ENCODE data around the gene KRTAP10-3.

DNA sequence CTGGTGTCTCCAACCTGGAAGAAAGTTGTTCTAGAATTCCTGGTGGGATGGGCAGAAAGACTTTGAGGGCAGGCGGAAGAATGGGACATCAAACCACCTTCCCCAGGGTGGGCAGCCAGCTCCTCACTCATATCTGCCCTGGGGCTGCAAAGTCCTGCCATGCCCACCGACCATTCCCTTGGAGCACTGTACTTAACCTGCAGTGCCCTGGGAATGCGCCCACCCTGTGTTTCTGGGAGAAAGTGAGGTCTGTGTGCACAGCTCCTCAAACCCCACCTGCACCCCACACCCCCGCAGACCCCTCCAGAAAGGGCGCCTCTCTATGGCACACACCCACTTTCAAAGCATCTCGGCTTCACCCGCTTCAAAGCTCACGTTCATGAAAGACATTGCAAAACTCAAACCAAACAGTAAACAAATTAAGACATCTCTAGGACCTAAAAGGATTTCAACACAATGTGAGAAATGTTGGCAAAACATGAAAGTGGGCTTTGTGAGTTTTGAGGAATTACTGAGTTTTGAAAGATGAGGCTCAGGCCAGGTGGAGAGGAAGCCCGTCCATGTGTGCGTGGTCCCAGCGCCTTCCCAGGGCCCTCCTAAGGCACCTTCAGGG is 43.7 kb downstream of the KRTAP10-3 start:
- TF ChIP-seq, protein P1, sequence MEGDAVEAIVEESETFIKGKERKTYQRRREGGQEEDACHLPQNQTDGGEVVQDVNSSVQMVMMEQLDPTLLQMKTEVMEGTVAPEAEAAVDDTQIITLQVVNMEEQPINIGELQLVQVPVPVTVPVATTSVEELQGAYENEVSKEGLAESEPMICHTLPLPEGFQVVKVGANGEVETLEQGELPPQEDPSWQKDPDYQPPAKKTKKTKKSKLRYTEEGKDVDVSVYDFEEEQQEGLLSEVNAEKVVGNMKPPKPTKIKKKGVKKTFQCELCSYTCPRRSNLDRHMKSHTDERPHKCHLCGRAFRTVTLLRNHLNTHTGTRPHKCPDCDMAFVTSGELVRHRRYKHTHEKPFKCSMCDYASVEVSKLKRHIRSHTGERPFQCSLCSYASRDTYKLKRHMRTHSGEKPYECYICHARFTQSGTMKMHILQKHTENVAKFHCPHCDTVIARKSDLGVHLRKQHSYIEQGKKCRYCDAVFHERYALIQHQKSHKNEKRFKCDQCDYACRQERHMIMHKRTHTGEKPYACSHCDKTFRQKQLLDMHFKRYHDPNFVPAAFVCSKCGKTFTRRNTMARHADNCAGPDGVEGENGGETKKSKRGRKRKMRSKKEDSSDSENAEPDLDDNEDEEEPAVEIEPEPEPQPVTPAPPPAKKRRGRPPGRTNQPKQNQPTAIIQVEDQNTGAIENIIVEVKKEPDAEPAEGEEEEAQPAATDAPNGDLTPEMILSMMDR (IDR thresholded peaks at IDR 0.05) = no peak
- no peak for TF ChIP-seq POLR2A (IDR thresholded peaks at IDR 0.05)

Measured in body of pancreas (tissue), 4 donors.